Erythroblast (primary cell): ENCODE measurements around the gene ZNF557.

ENCODE experiments used
- DNase-seq, 2 experiments: peaks; one replicate each; lab custom pipeline; 2025; lab: John Stamatoyannopoulos, UW
- GATA1 ChIP-seq: IDR thresholded peaks from 2 replicates; pipeline ENCODE4 v1.6.1; 2011; ENCODE audit warnings: low read depth, mild to moderate bottlenecking, control low read depth, low read length, moderate library complexity
- POLR2A ChIP-seq: IDR thresholded peaks from 2 replicates; pipeline ENCODE4 v1.6.1; 2011; ENCODE audit warnings: mild to moderate bottlenecking, low read length

The ZNF557 gene

DNA sequence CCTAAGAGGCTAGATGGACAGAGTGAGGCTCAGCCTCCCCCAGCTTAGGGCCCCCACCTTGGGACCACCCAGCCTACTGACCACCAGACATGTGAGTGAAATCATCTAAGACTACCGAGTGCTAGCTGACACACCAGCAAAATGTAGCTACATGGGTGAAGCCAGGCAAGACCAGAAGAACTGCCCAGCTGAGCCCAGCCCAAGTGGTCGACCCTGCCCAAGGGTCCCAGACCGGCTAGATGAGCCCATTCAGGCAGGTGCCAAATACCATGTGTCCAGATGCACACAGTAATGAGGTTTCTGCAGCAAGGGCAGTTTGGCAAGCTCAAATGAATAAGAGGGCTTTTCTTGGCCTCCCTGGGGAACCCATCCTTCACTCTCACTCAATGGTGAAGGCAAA is 56.6 kb downstream of the ZNF557 start:
- TF ChIP-seq GATA1: no peak
- TF ChIP-seq POLR2A: no peak
- DNase-seq: no peak

DNA sequence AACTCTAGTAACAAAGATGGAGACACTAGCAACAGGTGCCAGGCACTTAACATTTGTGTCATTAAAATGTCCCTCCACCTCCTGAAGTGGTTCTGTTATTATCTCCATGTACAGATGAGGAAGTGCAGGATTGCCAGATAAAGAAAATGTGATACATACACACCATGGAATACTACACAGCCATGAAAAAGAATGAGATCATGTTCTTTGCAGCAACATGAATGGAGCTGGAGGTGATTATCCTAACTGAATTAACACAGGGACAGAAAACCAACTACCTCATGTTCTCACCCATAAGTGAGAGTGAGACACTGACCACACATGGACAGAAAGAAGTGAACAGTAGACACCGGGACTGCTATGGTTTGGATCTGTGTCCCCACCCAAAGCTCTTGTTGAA is 60.5 kb downstream of the ZNF557 start:
- no peak for TF ChIP-seq POLR2A
- TF ChIP-seq GATA1: no peak
- no peak for DNase-seq

GRCh38 chr19:7132054-7132453 is 62.6 kb downstream of the ZNF557 start:
- DNase-seq: no peak
- TF ChIP-seq GATA1: no peak
- TF ChIP-seq POLR2A: no peak

DNA sequence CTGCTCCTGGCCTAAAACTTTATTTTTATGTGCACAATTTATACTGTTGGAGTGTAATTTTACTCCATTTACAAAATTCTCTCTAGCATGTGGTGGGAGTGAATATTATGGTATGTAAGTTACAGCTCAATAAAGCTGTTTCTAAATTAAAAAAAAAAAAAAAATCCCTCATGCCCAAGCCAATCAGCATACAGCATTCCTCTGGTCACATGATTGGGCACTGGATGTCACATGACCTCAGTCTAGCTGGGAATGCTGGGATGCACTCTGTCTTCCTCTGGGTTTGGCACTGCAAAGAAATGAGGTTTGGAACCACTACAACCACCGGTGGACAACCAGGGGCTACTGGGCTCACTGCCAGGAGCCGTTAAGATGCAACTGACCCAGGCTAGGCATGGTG is 67.6 kb downstream of the ZNF557 start:
- no peak for TF ChIP-seq GATA1
- TF ChIP-seq POLR2A: no peak

More for the DNA sequence above, 67.6 kb downstream of the ZNF557 start:
- no peak for DNase-seq
